ENCODE measurements around the gene IL1RAPL1.

The IL1RAPL1 gene

GRCh38 chrX:29447867-29448266 is 860.6 kb downstream of the IL1RAPL1 start:
- Histone ChIP-seq H3K9me3 (ENCODE audit: control insufficient read depth, insufficient read depth, low read depth, low read length) (no peaks in the 10 kb centered on the region; the same call in 1 of the 2 replicates), H3K36me3 (ENCODE audit: control insufficient read depth, insufficient read depth, low read length) (no peaks in the 10 kb centered on the region), H3K4me1 (ENCODE audit: control insufficient read depth, insufficient read depth, low read length) (no peaks in the 10 kb centered on the region), H3K27ac (ENCODE audit: low read depth, low read length) (no peak overlapping the region), H3K27me3 (ENCODE audit: control insufficient read depth, insufficient read depth, low read length) (no peaks in the 10 kb centered on the region; the same call in 1 of the 2 replicates), H3K9ac (ENCODE audit: low read length) (no peak overlapping the region), H3K4me3 (ENCODE audit: low read depth, low read length) (no peak overlapping the region)

GRCh38 chrX:29453333-29453732 is 866.1 kb downstream of the IL1RAPL1 start:
- no peak overlapping the region for H3K4me3 ChIP-seq (ENCODE audit: low read depth, low read length)

GRCh38 chrX:29455702-29456101 is 868.5 kb downstream of the IL1RAPL1 start:
- Histone ChIP-seq H3K4me1 (ENCODE audit: control insufficient read depth, insufficient read depth, low read length) (no peaks in the 10 kb centered on the region), H3K27me3 (ENCODE audit: control insufficient read depth, insufficient read depth, low read length) (no peaks in the 10 kb centered on the region; the same call in 1 of the 2 replicates), H3K9me3 (ENCODE audit: control insufficient read depth, insufficient read depth, low read depth, low read length) (no peaks in the 10 kb centered on the region; the same call in 1 of the 2 replicates), H3K27ac (ENCODE audit: low read depth, low read length) (no peak overlapping the region), H3K4me3 (ENCODE audit: low read depth, low read length) (no peak overlapping the region), H3K36me3 (ENCODE audit: control insufficient read depth, insufficient read depth, low read length) (no peaks in the 10 kb centered on the region), H3K9ac (ENCODE audit: low read length) (no peak overlapping the region)

More at GRCh38 chrX:29453333-29453732, 866.1 kb downstream of the IL1RAPL1 start:
- H3K9ac ChIP-seq (ENCODE audit: low read length) = no peak overlapping the region
- no peaks in the 10 kb centered on the region; the same call in 1 of the 2 replicates for H3K27me3 ChIP-seq (ENCODE audit: control insufficient read depth, insufficient read depth, low read length)
- no peaks in the 10 kb centered on the region for H3K4me1 ChIP-seq (ENCODE audit: control insufficient read depth, insufficient read depth, low read length)
- H3K36me3 ChIP-seq (ENCODE audit: control insufficient read depth, insufficient read depth, low read length) = no peaks in the 10 kb centered on the region
- no peaks in the 10 kb centered on the region; the same call in 1 of the 2 replicates for H3K9me3 ChIP-seq (ENCODE audit: control insufficient read depth, insufficient read depth, low read depth, low read length)
- H3K27ac ChIP-seq (ENCODE audit: low read depth, low read length) = no peak overlapping the region

- no peak overlapping the region for H3K9ac ChIP-seq (ENCODE audit: low read length)
- H3K9me3 ChIP-seq (ENCODE audit: control insufficient read depth, insufficient read depth, low read depth, low read length) = no peaks in the 10 kb centered on the region; the same call in 1 of the 2 replicates
- no peaks in the 10 kb centered on the region for H3K4me1 ChIP-seq (ENCODE audit: control insufficient read depth, insufficient read depth, low read length)
- no peak overlapping the region for H3K4me3 ChIP-seq (ENCODE audit: low read depth, low read length)
- H3K27ac ChIP-seq (ENCODE audit: low read depth, low read length) = no peak overlapping the region
- no peaks in the 10 kb centered on the region for H3K36me3 ChIP-seq (ENCODE audit: control insufficient read depth, insufficient read depth, low read length)
- H3K27me3 ChIP-seq (ENCODE audit: control insufficient read depth, insufficient read depth, low read length) = no peaks in the 10 kb centered on the region; the same call in 1 of the 2 replicates
Observed at GRCh38 chrX:29461039-29461438, 873.8 kb downstream of the IL1RAPL1 start.

- H3K9me3 ChIP-seq (ENCODE audit: control insufficient read depth, insufficient read depth, low read depth, low read length) = no peaks in the 10 kb centered on the region
- H3K4me3 ChIP-seq (ENCODE audit: low read depth, low read length) = no peak overlapping the region
- H3K27me3 ChIP-seq (ENCODE audit: control insufficient read depth, insufficient read depth, low read length) = no peaks in the 10 kb centered on the region; the same call in 1 of the 2 replicates
- no peaks in the 10 kb centered on the region for H3K36me3 ChIP-seq (ENCODE audit: control insufficient read depth, insufficient read depth, low read length)
- H3K27ac ChIP-seq (ENCODE audit: low read depth, low read length) = no peak overlapping the region
- no peak overlapping the region for H3K9ac ChIP-seq (ENCODE audit: low read length)
- H3K4me1 ChIP-seq (ENCODE audit: control insufficient read depth, insufficient read depth, low read length) = 0 out of 2 replicates have a peak, but pooled peaks cover 7% of the 10 kb centered on the region
Observed at GRCh38 chrX:29466456-29466855, 879.2 kb downstream of the IL1RAPL1 start.

- 0 out of 2 replicates have a peak, but pooled peaks cover 8% of the 10 kb centered on the region for H3K4me1 ChIP-seq (ENCODE audit: control insufficient read depth, insufficient read depth, low read length)
- no peak overlapping the region for H3K9ac ChIP-seq (ENCODE audit: low read length)
- H3K9me3 ChIP-seq (ENCODE audit: control insufficient read depth, insufficient read depth, low read depth, low read length) = no peaks in the 10 kb centered on the region
- no peak overlapping the region for H3K27ac ChIP-seq (ENCODE audit: low read depth, low read length)
- no peak overlapping the region for H3K4me3 ChIP-seq (ENCODE audit: low read depth, low read length)
- no peaks in the 10 kb centered on the region for H3K36me3 ChIP-seq (ENCODE audit: control insufficient read depth, insufficient read depth, low read length)
- H3K27me3 ChIP-seq (ENCODE audit: control insufficient read depth, insufficient read depth, low read length) = no peaks in the 10 kb centered on the region; the same call in 1 of the 2 replicates
Observed at GRCh38 chrX:29468911-29469494, 881.8 kb downstream of the IL1RAPL1 start.

- Histone ChIP-seq H3K27ac (ENCODE audit: low read depth, low read length) (no peak overlapping the region), H3K27me3 (ENCODE audit: control insufficient read depth, insufficient read depth, low read length) (no peaks in the 10 kb centered on the region; the same call in 1 of the 2 replicates), H3K9me3 (ENCODE audit: control insufficient read depth, insufficient read depth, low read depth, low read length) (no peaks in the 10 kb centered on the region), H3K36me3 (ENCODE audit: control insufficient read depth, insufficient read depth, low read length) (no peaks in the 10 kb centered on the region), H3K4me3 (ENCODE audit: low read depth, low read length) (no peak overlapping the region), H3K9ac (ENCODE audit: low read length) (no peak overlapping the region), H3K4me1 (ENCODE audit: control insufficient read depth, insufficient read depth, low read length) (0 out of 2 replicates have a peak, but pooled peaks cover 8% of the 10 kb centered on the region)
Observed at GRCh38 chrX:29470030-29470429, 882.8 kb downstream of the IL1RAPL1 start.

GRCh38 chrX:29471829-29472228 is 884.6 kb downstream of the IL1RAPL1 start:
- Histone ChIP-seq H3K27ac (ENCODE audit: low read depth, low read length) (no peak overlapping the region), H3K4me1 (ENCODE audit: control insufficient read depth, insufficient read depth, low read length) (0 out of 2 replicates have a peak, but pooled peaks cover 8% of the 10 kb centered on the region), H3K36me3 (ENCODE audit: control insufficient read depth, insufficient read depth, low read length) (no peaks in the 10 kb centered on the region), H3K9ac (ENCODE audit: low read length) (no peak overlapping the region), H3K27me3 (ENCODE audit: control insufficient read depth, insufficient read depth, low read length) (no peaks in the 10 kb centered on the region; the same call in 1 of the 2 replicates), H3K4me3 (ENCODE audit: low read depth, low read length) (no peak overlapping the region), H3K9me3 (ENCODE audit: control insufficient read depth, insufficient read depth, low read depth, low read length) (no peaks in the 10 kb centered on the region)

- H3K27ac ChIP-seq (ENCODE audit: low read depth, low read length) = no peak overlapping the region
- no peaks in the 10 kb centered on the region for H3K9me3 ChIP-seq (ENCODE audit: control insufficient read depth, insufficient read depth, low read depth, low read length)
- H3K9ac ChIP-seq (ENCODE audit: low read length) = no peak overlapping the region
- H3K36me3 ChIP-seq (ENCODE audit: control insufficient read depth, insufficient read depth, low read length) = no peaks in the 10 kb centered on the region
- no peak overlapping the region for H3K4me3 ChIP-seq (ENCODE audit: low read depth, low read length)
- peaks cover 5% of the 10 kb centered on the region; the same call in 1 of the 2 replicates for H3K4me1 ChIP-seq (ENCODE audit: control insufficient read depth, insufficient read depth, low read length)
- H3K27me3 ChIP-seq (ENCODE audit: control insufficient read depth, insufficient read depth, low read length) = no peaks in the 10 kb centered on the region; the same call in 1 of the 2 replicates
Observed at GRCh38 chrX:29477878-29478277, 890.6 kb downstream of the IL1RAPL1 start.

- H3K4me3 ChIP-seq (ENCODE audit: low read depth, low read length) = no peak overlapping the region; the same call in 1 of the 2 replicates
- no peaks in the 10 kb centered on the region for H3K36me3 ChIP-seq (ENCODE audit: control insufficient read depth, insufficient read depth, low read length)
- H3K9me3 ChIP-seq (ENCODE audit: control insufficient read depth, insufficient read depth, low read depth, low read length) = no peaks in the 10 kb centered on the region
- H3K9ac ChIP-seq (ENCODE audit: low read length) = no peak overlapping the region
- H3K27me3 ChIP-seq (ENCODE audit: control insufficient read depth, insufficient read depth, low read length) = no peaks in the 10 kb centered on the region; the same call in 1 of the 2 replicates
- H3K27ac ChIP-seq (ENCODE audit: low read depth, low read length) = no peak overlapping the region
- H3K4me1 ChIP-seq (ENCODE audit: control insufficient read depth, insufficient read depth, low read length) = peaks cover 5% of the 10 kb centered on the region; the same call in 1 of the 2 replicates
Observed at GRCh38 chrX:29478336-29479069, 891.3 kb downstream of the IL1RAPL1 start.

- Histone ChIP-seq H3K9ac (ENCODE audit: low read length) (no peak overlapping the region), H3K9me3 (ENCODE audit: control insufficient read depth, insufficient read depth, low read depth, low read length) (no peaks in the 10 kb centered on the region), H3K4me3 (ENCODE audit: low read depth, low read length) (no peak overlapping the region), H3K4me1 (ENCODE audit: control insufficient read depth, insufficient read depth, low read length) (no peaks in the 10 kb centered on the region), H3K27ac (ENCODE audit: low read depth, low read length) (no peak overlapping the region), H3K36me3 (ENCODE audit: control insufficient read depth, insufficient read depth, low read length) (no peaks in the 10 kb centered on the region), H3K27me3 (ENCODE audit: control insufficient read depth, insufficient read depth, low read length) (peaks cover 4% of the 10 kb centered on the region; the same call in 1 of the 2 replicates)
Observed at GRCh38 chrX:29487214-29487613, 900.0 kb downstream of the IL1RAPL1 start.

Measured in HUES6 (cell line).